ENCODE results near the gene NKIRAS2.

NKIRAS2 gene

DNA sequence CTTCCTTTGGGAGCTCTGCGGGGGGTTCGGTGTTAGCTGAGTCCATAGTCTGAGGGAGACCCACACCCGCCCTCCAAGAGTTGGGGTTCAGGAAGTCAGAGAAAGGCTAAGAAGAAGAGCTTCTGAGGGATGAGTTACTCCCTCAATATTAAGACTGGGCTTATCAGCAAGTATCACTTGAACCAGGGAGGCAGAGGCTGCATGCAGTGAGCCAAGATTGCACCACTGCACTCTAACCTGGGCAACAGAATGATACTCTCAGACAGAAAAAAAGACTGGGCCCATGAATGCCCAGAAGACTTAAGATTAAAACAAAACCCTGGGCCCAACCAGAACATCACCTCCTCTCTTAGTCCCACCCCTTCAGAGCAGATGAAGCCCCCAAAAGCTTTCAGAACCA, 6.0 kb downstream of the NKIRAS2 start:
- Histone ChIP-seq H3K4me3 (ENCODE audit: insufficient read depth, low read depth, low read length, poor library complexity, severe bottlenecking) (no peak overlapping the region), H3K27ac (ENCODE audit: insufficient read depth, low read length, poor library complexity, severe bottlenecking) (no peak overlapping the region), H3K9me3 (ENCODE audit: control insufficient read depth, low read length) (no peaks in the 10 kb centered on the region), H3K4me1 (ENCODE audit: control insufficient read depth, insufficient read depth, low read length, poor library complexity, severe bottlenecking) (peaks cover 8% of the 10 kb centered on the region), H3K27me3 (replicated peaks; ENCODE audit: control insufficient read depth, insufficient read depth, low read length, poor library complexity, severe bottlenecking) (no peaks in the 10 kb centered on the region), H3K36me3 (ENCODE audit: control insufficient read depth, insufficient read depth, low read length) (peaks cover 24% of the 10 kb centered on the region)
- no peak for DNase-seq

DNA sequence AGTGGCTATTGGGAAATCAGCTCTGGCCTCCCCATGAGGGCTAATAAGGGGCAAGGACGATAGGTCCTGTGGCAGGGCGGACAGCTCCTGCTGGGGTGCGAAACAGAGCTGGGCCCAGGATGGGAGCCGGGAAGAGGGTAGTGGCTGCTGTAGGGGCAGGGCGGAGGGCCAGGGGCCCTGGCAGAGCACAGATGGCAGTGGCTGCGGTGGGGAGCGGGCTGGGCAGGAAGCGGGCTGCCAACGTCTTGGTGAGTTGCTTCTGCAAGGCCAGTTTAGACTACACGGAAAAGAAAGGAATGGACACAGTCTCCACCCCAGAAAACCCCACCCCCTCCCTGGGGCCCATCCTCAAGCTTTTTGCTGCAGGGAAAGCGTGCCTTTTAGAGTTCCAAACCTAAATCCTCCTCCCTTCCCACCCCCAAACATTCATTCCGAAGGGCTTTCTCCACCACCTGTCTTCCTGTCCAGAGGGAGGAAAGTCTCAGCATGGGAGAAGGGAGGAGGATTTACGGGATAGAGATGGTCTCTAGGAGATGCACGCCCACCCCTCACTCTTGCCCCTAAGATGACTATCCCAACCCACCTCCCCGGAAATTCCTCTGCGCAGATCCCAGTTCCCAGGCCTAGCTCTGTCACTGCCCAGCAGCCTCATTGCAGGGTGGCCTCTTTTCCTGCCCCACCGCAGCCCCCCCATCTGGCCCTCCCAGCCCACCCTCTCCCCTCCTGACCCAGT, 7.1 kb downstream of the NKIRAS2 start:
- DNase-seq = no peak
- H3K27me3 ChIP-seq (replicated peaks; ENCODE audit: control insufficient read depth, insufficient read depth, low read length, poor library complexity, severe bottlenecking) = no peaks in the 10 kb centered on the region
- H3K36me3 ChIP-seq (ENCODE audit: control insufficient read depth, insufficient read depth, low read length) = peaks cover 24% of the 10 kb centered on the region
- H3K27ac ChIP-seq (ENCODE audit: insufficient read depth, low read length, poor library complexity, severe bottlenecking) = no peak overlapping the region
- no peak overlapping the region for H3K4me3 ChIP-seq (ENCODE audit: insufficient read depth, low read depth, low read length, poor library complexity, severe bottlenecking)
- H3K9me3 ChIP-seq (ENCODE audit: control insufficient read depth, low read length) = no peaks in the 10 kb centered on the region
- peaks cover 6% of the 10 kb centered on the region for H3K4me1 ChIP-seq (ENCODE audit: control insufficient read depth, insufficient read depth, low read length, poor library complexity, severe bottlenecking)

DNA sequence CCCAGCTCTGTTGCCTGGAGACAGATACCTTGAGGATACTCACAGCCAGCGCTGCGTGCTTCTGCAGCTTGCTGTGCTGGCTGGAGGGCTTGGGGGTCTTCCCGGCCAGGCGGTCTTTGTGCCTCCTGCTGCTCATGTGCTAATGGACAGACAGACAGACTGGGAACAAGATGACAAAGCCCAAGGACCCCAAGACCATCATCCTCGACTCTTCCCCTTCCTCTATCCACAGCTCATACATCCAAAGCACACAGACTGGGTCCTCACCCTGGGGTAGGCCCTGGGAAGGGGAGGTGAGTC, 7.7 kb downstream of the NKIRAS2 start:
- Histone ChIP-seq H3K4me1 (ENCODE audit: control insufficient read depth, insufficient read depth, low read length, poor library complexity, severe bottlenecking) (peaks cover 6% of the 10 kb centered on the region), H3K36me3 (ENCODE audit: control insufficient read depth, insufficient read depth, low read length) (peaks cover 19% of the 10 kb centered on the region), H3K4me3 (ENCODE audit: insufficient read depth, low read depth, low read length, poor library complexity, severe bottlenecking) (no peak overlapping the region), H3K9me3 (ENCODE audit: control insufficient read depth, low read length) (no peaks in the 10 kb centered on the region), H3K27me3 (replicated peaks; ENCODE audit: control insufficient read depth, insufficient read depth, low read length, poor library complexity, severe bottlenecking) (no peaks in the 10 kb centered on the region), H3K27ac (ENCODE audit: insufficient read depth, low read length, poor library complexity, severe bottlenecking) (no peak overlapping the region)
- DNase-seq = no peak

DNA sequence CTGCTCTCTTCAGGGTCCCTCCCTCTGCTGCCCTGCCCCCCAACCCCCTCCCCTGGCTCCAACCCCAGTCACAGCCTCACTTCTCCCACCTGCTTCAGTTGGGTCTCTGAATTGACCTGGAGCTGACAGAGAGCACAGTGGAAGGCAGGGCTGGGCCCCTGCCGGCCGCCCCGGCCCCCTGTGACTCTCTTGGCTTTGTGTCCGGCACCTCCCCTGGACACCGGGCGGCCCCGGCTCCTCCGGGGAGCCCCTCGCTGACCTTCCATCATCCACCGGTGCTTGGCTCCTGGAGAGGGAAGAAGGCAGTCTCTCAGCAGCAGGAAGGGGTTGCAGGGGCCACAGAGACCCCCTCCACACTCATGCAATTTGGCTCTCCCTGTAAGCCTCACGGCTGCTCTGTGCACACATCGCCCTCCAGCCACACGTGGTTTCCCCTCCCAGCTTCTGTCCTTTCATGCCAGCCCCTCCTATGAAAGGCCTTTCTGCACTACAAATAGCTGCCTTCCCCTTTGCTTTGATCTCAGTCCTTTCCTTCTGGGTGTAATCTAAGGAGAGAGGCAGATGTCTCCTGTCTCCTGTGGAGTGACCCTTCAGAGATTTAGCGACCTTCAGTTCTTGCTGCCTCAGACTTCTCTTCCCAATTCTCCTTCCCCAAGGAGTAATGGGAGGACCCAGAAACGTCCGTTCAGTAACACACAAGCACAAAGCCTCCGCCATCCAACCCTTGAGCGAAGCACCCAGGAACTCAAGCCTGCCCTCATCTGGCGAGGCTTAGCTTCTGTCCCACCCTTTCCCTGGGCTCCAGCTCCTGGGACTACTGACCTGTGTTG, 8.3 kb downstream of the NKIRAS2 start:
- peaks cover 14% of the 10 kb centered on the region for H3K36me3 ChIP-seq (ENCODE audit: control insufficient read depth, insufficient read depth, low read length)
- H3K9me3 ChIP-seq (ENCODE audit: control insufficient read depth, low read length) = no peaks in the 10 kb centered on the region
- H3K4me3 ChIP-seq (ENCODE audit: insufficient read depth, low read depth, low read length, poor library complexity, severe bottlenecking) = no peak overlapping the region
- H3K27me3 ChIP-seq (replicated peaks; ENCODE audit: control insufficient read depth, insufficient read depth, low read length, poor library complexity, severe bottlenecking) = no peaks in the 10 kb centered on the region
- H3K27ac ChIP-seq (ENCODE audit: insufficient read depth, low read length, poor library complexity, severe bottlenecking) = no peak overlapping the region
- H3K4me1 ChIP-seq (ENCODE audit: control insufficient read depth, insufficient read depth, low read length, poor library complexity, severe bottlenecking) = peaks cover 6% of the 10 kb centered on the region
- DNase-seq = no peak

DNA sequence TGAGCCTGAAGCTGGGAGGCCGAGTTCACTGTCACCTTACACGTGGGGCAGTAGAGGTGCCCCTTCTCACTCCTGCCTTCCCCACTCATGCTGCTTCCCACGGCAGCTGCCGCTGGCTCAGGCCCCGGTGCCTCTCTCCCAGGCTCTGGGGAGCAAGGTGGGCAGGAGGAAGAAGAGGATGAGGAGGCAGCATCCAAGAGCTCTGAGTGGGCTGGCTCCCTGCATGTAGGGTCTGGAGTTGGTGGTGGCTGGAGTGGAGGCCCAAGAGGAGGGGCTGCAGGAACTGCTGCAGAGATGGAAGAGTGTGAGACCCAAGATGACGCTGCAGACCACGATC, 8.9 kb downstream of the NKIRAS2 start:
- H3K4me1 ChIP-seq (ENCODE audit: control insufficient read depth, insufficient read depth, low read length, poor library complexity, severe bottlenecking) = peaks cover 6% of the 10 kb centered on the region
- H3K36me3 ChIP-seq (ENCODE audit: control insufficient read depth, insufficient read depth, low read length) = peaks cover 9% of the 10 kb centered on the region
- no peak for DNase-seq
- H3K4me3 ChIP-seq (ENCODE audit: insufficient read depth, low read depth, low read length, poor library complexity, severe bottlenecking) = no peak overlapping the region
- H3K27ac ChIP-seq (ENCODE audit: insufficient read depth, low read length, poor library complexity, severe bottlenecking) = no peak overlapping the region
- no peaks in the 10 kb centered on the region for H3K9me3 ChIP-seq (ENCODE audit: control insufficient read depth, low read length)
- no peaks in the 10 kb centered on the region for H3K27me3 ChIP-seq (replicated peaks; ENCODE audit: control insufficient read depth, insufficient read depth, low read length, poor library complexity, severe bottlenecking)

DNA sequence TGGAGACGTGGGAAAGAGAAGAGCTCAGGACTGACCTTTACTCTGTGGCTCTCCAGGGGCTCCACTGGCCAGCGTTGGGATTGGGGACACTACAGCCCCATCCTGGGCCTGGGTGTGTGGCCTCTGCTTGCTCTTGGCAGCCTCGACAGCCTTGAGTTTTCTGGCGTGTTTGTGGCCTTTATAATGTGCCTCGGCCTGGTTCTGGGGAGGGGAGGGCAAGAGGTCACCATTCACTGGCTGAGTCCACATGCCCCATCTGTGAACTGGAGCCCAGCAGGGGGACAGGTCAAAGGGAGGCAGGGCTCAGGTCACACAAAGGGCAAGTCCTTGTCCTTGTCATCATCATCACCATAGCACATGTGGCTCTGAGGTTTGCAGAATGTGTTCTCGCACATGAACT, 11.7 kb downstream of the NKIRAS2 start:
- Histone ChIP-seq H3K36me3 (ENCODE audit: control insufficient read depth, insufficient read depth, low read length) (no peaks in the 10 kb centered on the region), H3K9me3 (ENCODE audit: control insufficient read depth, low read length) (no peaks in the 10 kb centered on the region), H3K4me1 (ENCODE audit: control insufficient read depth, insufficient read depth, low read length, poor library complexity, severe bottlenecking) (no peaks in the 10 kb centered on the region), H3K4me3 (ENCODE audit: insufficient read depth, low read depth, low read length, poor library complexity, severe bottlenecking) (no peak overlapping the region), H3K27me3 (replicated peaks; ENCODE audit: control insufficient read depth, insufficient read depth, low read length, poor library complexity, severe bottlenecking) (no peaks in the 10 kb centered on the region), H3K27ac (ENCODE audit: insufficient read depth, low read length, poor library complexity, severe bottlenecking) (no peak overlapping the region)
- DNase-seq = no peak

DNA sequence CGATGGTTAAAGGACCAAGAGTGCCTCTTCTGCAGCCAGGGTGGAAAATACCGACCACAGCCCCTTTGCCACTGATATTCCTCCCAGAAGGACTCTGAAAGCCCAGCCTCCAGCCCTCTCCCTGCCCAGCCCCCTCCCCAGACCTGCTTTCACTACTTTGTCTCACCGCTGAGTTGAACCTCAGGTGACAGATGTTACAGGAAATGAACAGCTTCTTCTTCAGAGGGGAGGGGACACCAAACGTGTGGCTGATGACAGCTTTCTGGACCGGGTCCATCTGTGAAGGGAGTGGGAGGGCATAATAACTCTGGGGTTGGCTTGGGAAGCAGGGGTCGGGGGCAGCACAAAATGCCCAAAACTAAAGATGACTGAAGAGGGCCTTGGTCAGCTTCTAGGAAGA, 14.2 kb downstream of the NKIRAS2 start:
- no peaks in the 10 kb centered on the region for H3K27me3 ChIP-seq (replicated peaks; ENCODE audit: control insufficient read depth, insufficient read depth, low read length, poor library complexity, severe bottlenecking)
- H3K4me1 ChIP-seq (ENCODE audit: control insufficient read depth, insufficient read depth, low read length, poor library complexity, severe bottlenecking) = no peaks in the 10 kb centered on the region
- no peak overlapping the region for H3K27ac ChIP-seq (ENCODE audit: insufficient read depth, low read length, poor library complexity, severe bottlenecking)
- no peaks in the 10 kb centered on the region for H3K9me3 ChIP-seq (ENCODE audit: control insufficient read depth, low read length)
- H3K36me3 ChIP-seq (ENCODE audit: control insufficient read depth, insufficient read depth, low read length) = no peaks in the 10 kb centered on the region
- H3K4me3 ChIP-seq (ENCODE audit: insufficient read depth, low read depth, low read length, poor library complexity, severe bottlenecking) = no peak overlapping the region
- DNase-seq = no peak

DNA sequence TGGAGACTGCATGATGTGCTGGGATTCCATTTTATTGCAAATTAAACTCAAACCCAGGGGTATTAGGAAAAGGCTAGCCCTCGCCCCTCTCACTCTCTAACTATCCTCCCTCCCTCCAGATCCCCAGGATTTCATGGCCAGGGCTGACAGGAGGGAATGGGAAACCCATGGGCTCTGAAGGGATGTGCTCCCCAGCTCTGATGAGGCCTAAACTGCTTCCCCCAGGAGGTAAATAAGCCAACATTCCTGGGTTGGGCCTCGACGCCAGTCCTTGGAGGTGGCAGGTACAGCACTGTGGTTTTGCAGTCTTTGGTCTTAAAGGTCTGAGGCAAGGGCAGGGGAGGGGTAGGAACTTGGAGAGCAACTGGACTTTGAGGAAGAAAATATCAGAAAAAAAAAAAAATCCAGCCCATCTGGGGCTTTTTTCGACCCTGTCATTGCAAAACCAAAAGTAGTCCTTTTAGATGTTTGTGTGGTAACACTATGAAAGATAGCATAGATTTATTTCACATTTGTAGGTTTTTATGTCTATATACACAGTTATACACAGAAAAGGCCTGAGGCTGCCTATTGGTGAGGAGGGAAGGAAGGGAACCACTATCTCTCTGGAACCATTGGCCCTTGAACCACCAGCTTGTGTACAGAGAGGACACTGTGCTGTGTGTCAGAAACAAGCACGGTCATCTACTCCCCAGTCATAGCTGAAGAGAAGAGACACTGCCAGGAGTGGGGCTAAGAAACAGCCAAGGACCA, 18.5 kb downstream of the NKIRAS2 start:
- DNase-seq = no peak
- Histone ChIP-seq H3K27me3 (replicated peaks; ENCODE audit: control insufficient read depth, insufficient read depth, low read length, poor library complexity, severe bottlenecking) (no peaks in the 10 kb centered on the region), H3K27ac (ENCODE audit: insufficient read depth, low read length, poor library complexity, severe bottlenecking) (no peak overlapping the region), H3K9me3 (ENCODE audit: control insufficient read depth, low read length) (no peaks in the 10 kb centered on the region), H3K4me3 (ENCODE audit: insufficient read depth, low read depth, low read length, poor library complexity, severe bottlenecking) (no peak overlapping the region), H3K36me3 (ENCODE audit: control insufficient read depth, insufficient read depth, low read length) (no peaks in the 10 kb centered on the region), H3K4me1 (ENCODE audit: control insufficient read depth, insufficient read depth, low read length, poor library complexity, severe bottlenecking) (no peaks in the 10 kb centered on the region)

DNA sequence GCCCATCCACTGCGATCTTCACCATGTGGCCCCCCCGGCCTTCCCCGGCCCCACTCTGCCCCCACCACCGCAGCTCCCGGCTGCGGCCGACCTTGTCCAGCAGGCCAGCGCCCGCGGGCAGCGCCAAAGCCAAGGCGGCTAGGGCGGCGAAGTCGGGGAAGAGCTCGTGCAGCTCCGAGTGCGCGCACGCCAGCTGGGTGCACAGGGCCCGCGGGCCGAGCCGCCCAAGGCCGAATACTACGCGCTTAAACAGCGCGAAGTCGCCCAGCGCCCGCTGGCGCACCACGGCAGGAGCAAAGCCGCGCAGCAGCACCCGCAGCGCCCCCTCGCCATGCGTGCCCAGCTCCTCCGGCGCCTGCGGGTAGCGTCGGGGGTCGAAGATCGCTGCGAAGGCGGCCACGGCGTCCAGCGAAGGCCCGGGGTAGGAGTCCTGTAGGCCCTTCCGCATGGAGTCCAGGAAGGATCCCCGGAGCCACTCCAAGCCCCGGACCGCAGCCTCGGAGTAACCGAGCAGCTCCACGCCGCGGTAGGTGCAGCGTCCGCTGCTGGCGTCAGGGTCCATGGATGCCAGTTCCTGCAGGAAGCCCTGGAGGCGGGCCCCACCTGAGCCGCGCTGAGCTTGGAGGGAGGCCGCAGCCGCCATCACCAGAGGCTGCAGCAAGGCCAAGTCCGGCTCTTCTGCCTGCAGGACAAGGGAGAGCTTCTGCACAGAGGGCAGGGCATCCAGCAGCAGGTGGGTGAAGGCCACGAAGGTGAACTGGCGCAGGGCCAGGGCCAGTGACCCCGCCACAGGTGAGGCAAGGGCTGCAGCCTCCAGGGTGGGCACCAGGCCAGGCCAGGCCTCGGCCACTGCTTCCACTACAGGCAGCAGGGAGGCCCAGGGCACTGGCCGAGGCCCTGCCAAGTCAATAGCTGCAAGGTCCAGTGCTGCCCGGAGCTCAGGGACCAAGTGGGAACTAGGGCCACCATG, 20.2 kb downstream of the NKIRAS2 start:
- Histone ChIP-seq H3K27ac (ENCODE audit: insufficient read depth, low read length, poor library complexity, severe bottlenecking) (no peak overlapping the region), H3K27me3 (replicated peaks; ENCODE audit: control insufficient read depth, insufficient read depth, low read length, poor library complexity, severe bottlenecking) (no peaks in the 10 kb centered on the region), H3K36me3 (ENCODE audit: control insufficient read depth, insufficient read depth, low read length) (no peaks in the 10 kb centered on the region), H3K9me3 (ENCODE audit: control insufficient read depth, low read length) (no peaks in the 10 kb centered on the region), H3K4me1 (ENCODE audit: control insufficient read depth, insufficient read depth, low read length, poor library complexity, severe bottlenecking) (no peaks in the 10 kb centered on the region), H3K4me3 (ENCODE audit: insufficient read depth, low read depth, low read length, poor library complexity, severe bottlenecking) (no peak overlapping the region)
- no peak for DNase-seq

Measured in effector memory CD4-positive, alpha-beta T cell (primary cell).